Middle frontal gyrus (tissue), 1 donor: ENCODE data around the gene FAT4.

Source experiments
- DNase-seq: peaks from one replicate; pipeline ENCODE4 v3.0.0-alpha.2; 2015; ENCODE audit warnings: low spot score; ENCODE audit errors: extremely low spot score

Gene FAT4

DNA sequence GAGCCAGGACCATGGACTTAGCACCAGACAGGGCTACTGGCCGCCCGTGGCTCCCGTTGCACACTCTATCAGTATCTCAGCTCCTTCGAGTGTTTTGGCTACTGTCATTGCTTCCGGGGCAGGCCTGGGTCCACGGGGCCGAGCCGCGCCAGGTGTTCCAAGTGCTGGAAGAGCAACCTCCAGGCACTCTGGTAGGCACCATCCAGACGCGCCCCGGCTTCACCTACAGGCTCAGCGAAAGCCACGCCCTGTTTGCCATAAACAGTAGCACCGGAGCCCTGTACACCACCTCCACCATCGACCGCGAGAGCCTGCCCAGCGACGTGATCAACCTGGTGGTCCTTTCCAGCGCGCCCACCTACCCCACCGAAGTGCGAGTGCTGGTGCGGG, 1.6 kb downstream of the FAT4 start:
- no peak for DNase-seq

- no peak for DNase-seq
Measured at GRCh38 chr4:125316791-125317524, 2.2 kb downstream of the FAT4 start.

- DNase-seq: no peak
Measured at GRCh38 chr4:125317525-125317877, 2.7 kb downstream of the FAT4 start.

GRCh38 chr4:125319311-125319710, 4.6 kb downstream of the FAT4 start:
- DNase-seq: no peak

GRCh38 chr4:125321709-125322365, 7.1 kb downstream of the FAT4 start:
- DNase-seq: no peak

DNA sequence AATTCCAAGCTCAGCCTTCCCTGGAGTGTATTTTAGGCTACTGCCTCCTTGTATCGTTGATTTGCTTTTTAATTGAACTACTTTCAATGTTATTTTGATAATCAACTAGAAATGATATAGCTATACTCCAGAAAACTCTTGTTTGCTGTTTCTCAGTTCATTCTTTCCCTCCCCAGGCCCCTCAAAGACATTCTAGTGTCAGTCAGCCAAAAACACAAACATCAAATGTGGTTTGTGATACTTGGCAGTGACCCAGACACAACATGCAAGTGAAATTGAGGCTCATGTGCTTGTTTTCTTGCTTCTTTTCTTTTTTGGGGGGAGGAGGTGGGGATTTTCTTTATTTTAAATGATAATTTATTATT, 7.6 kb downstream of the FAT4 start:
- DNase-seq: no peak

DNA sequence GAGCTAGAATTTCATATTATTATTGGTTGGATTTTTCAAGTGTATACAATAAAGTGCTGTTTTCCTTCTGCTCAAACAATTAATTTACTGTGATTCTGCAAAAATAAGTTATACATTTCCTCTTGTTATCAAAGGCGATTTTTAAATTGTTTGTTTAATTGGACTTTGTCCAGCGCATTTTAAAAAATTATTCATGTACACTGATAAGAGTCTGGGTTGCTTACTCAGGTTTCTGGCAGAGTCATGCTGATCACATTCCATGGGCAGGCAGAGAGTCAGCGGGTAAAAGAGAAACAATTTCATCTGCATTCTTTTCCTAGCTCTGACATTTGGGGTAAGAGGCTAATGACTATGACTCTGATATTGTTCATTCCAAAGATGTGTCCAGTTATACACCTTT, 8.9 kb downstream of the FAT4 start:
- no peak for DNase-seq

DNA sequence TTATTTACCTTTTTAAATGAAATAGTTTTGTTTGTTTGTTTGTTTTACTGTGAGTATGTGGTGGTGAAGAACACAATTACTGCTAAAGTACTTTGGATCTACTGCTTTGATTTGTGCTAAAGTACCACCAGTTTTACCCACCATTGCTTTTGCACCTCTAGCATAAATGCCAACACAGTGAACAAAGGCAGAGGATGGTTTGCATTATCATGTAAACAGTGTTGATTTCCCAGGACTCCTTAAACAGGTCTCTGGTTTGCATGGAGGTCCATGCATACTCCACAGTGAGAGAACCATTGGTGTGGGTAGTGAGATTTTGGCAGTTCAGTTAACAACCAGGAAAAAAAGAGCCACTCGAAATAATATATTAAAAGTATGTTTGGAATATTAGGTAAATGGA, 11.0 kb downstream of the FAT4 start:
- no peak for DNase-seq

DNA sequence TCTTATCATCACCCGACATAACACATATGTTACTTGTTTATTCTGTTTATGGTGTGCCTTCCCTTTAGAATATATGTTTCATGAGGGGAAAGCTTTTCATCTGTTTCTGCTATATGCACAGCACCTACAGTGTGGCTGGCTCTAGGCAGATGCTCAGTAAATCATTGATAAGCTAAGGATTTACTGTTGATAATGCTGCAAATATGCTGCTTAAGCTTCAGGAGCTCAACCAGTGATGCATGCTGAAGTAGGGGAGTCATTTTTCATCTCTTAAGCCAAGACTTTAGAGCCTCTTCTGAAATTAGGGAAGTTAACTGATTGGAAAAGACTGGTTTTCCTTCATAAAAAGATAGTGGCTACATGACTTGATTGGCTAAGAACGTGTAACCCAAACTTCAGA, 16.4 kb downstream of the FAT4 start:
- DNase-seq: no peak

- DNase-seq: no peak
Measured at GRCh38 chr4:125334926-125335325, 20.2 kb downstream of the FAT4 start.

GRCh38 chr4:125338814-125339213, 24.1 kb downstream of the FAT4 start:
- DNase-seq: no peak

GRCh38 chr4:125344198-125344597, 29.4 kb downstream of the FAT4 start:
- no peak for DNase-seq

DNA sequence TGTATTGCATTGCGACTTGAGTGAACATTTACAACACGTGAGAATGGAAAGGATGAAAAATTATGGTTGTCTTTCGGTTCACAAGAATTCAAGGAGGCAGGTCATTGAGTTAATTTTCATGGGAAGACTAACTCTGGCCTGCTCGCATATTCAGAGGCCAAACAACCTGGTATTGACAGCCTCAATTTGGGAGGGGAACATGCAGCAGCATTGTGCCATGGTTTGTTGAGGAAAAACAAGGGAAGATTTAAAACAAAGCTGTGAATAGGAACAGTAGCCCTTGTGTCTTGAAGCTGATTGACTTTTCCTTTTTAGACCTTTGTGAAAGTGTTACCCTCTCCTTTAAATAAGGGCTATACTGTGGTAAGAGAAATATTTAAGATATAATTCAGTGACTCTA, 31.9 kb downstream of the FAT4 start:
- DNase-seq: no peak

GRCh38 chr4:125350470-125351135, 35.8 kb downstream of the FAT4 start:
- no peak for DNase-seq

GRCh38 chr4:125352521-125352920, 37.8 kb downstream of the FAT4 start:
- DNase-seq: no peak

GRCh38 chr4:125353131-125353530, 38.4 kb downstream of the FAT4 start:
- DNase-seq: no peak

DNA sequence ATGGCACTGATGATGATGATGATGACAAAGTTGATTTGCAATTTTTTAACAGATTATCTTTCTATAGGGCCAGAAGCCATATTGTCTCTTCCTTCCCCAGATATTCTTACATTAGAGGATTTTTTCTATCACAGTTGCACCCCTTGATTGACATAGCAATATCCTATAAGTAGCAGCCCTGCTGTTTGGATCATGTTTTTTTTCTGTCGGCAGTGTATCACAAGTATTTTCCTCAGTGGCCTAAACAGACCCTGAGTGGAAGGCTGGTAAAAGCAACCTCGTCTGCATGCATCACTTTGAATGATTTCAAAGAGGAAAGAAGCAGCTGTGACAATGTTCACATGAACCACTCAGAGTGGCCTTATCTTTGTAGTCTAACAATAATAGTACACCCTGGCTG, 41.0 kb downstream of the FAT4 start:
- DNase-seq: no peak

DNA sequence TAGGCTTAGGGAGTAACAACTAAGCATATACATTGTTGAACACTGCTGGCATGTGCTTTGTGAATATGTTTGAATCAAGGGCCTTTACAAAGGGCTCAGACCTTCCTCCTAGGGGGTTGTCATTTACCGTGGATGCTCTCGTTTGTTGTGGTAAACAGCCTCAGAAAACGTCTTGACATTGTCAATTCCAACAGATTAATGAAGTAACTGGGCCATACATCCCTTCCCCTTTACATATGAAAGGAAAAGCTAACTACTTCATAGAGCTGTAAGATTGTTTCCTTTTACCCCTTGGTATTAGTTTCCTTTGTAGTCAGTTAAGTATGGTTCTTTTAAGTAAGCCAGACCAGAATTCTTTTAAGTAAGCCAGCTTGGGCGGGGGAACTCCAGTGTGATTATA, 42.9 kb downstream of the FAT4 start:
- no peak for DNase-seq

GRCh38 chr4:125358453-125358852, 43.7 kb downstream of the FAT4 start:
- no peak for DNase-seq

GRCh38 chr4:125359363-125359762, 44.6 kb downstream of the FAT4 start:
- DNase-seq: no peak

DNA sequence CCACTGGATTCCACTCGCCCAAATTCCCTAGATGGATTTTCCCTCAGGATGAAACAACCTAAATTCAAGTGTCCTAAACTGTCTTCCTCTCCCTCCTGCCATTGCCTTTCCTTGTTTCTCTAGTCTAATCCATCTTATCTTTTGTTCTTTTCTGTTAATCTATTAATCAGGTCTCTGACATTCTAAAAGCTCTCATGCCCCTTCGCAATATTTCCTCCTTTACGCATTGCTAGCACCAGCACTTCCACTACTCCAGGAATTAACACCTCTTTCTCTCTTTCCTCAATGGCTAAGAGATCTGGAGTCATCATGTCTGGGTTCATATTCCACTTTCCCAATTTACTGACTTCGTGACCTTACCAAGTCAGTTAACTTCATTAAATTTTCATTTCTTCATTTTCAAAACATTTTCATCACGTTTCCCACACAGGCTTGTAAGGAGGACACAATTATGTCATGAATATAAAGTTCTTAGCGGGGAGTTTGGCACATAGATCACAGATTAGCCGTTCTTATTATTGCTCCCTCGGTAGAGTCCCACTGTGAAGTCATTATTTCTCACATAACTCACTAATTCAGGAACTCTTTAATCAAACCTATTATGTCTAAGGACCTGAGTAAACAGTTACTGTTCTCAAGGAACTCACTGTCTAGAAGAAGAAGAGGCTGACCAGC, 45.3 kb downstream of the FAT4 start:
- DNase-seq: no peak

GRCh38 chr4:125360727-125361126, 46.0 kb downstream of the FAT4 start:
- no peak for DNase-seq
